K562 (cell line): ENCODE data around the gene SRSF1. TPM values are rescaled to one million over a fixed set of nuclear protein-coding genes. Genes with fewer than 3 reads are reported as not detected.

Source experiments
- BACH1 ChIP-seq: fragments of 200-800 bp; sonication (Bioruptor generic); IDR thresholded peaks from 2 replicates; pipeline ENCODE4 v1.6.1; 2016; ENCODE audit warnings: missing genetic modification characterization, missing compliant biosample characterization
- CBX1 ChIP-seq: sonication (generic); IDR thresholded peaks from 2 replicates; pipeline ENCODE4 v1.6.1; 2016; ENCODE audit warnings: antibody characterized with exemption, low read depth, mild to moderate bottlenecking
- FOXM1 ChIP-seq, 2 experiments: fragments of 450-650 bp in 1 of 2; sonication (generic) in 1 of 2; formaldehyde crosslinking in 1 of 2; IDR thresholded peaks; 2 replicates each; pipeline versions ENCODE4 v1.6.1 to v1.9.0; 2017 to 2022; ENCODE audit warnings: low read depth in 2 of 2, mild to moderate bottlenecking in 2 of 2, missing genetic modification reagents in 1 of 2, moderate library complexity in 1 of 2
- NR2C1 ChIP-seq, 2 experiments: fragments of 450-650 bp; IDR thresholded peaks; 2 replicates each; pipeline ENCODE4 v1.6.1; 2017; ENCODE audit warnings: mild to moderate bottlenecking in 2 of 2, antibody characterized with exemption in 1 of 2, inconsistent platforms in 1 of 2, missing compliant biosample characterization in 1 of 2, missing genetic modification characterization in 1 of 2
- POLR2AphosphoS2 ChIP-seq: IDR thresholded peaks from 2 replicates; pipeline ENCODE4 v1.6.1; 2012; ENCODE audit warnings: low read length, improper control_type of control experiment
- RB1 ChIP-seq: fragments of 450-650 bp; IDR thresholded peaks from 2 replicates; pipeline ENCODE4 v1.6.1; 2017; ENCODE audit warnings: low read depth, mild to moderate bottlenecking
- RBM17 ChIP-seq: fragments of 200-400 bp; formaldehyde crosslinking; IDR thresholded peaks from 2 replicates; pipeline ENCODE4 v1.6.1; 2017; ENCODE audit warnings: low read depth, mild to moderate bottlenecking, low read length, borderline replicate concordance
- TAF9B ChIP-seq: fragments of 450-650 bp; IDR thresholded peaks from 2 replicates; pipeline ENCODE4 v1.6.1; 2018; ENCODE audit warnings: mild to moderate bottlenecking; ENCODE audit not compliant: partially characterized antibody
- ZNF444 ChIP-seq: fragments of 250-450 bp; sonication (Bioruptor Pico); IDR thresholded peaks from 2 replicates; pipeline ENCODE4 v1.4.0; 2020; ENCODE audit warnings: mild to moderate bottlenecking, moderate library complexity
- ZNF584 ChIP-seq: fragments of 200-800 bp; sonication (Bioruptor generic); IDR thresholded peaks from 2 replicates; pipeline ENCODE4 v1.6.1; 2016; ENCODE audit warnings: low read depth, mild to moderate bottlenecking, missing genetic modification characterization, missing compliant biosample characterization
- polyA plus RNA-seq, 8 experiments: library from polyadenylated mRNA; depleted of rRNA in 4 of 8; stranded (reverse) in 5 of 8; unstranded in 3 of 8; fragments of >200 nt; fragmentation: Nextera tagmentation in 2 of 8; fragmentation: Illumina TruSeq in 1 of 8; extraction: Ambion mirVana in 2 of 8; extraction: Trizol in 1 of 8; gene quantifications; 2 replicates each; pipeline versions ENCODE4 v1.2.1 to v1.2.3, GENCODE V29; 2011 to 2014; ENCODE audit warnings: inconsistent platforms in 1 of 8, missing spikeins in 1 of 8
- total RNA-seq, 7 experiments: library from RNA; depleted of rRNA in 6 of 7; stranded (reverse); fragments of >200 nt in 6 of 7; fragmentation: Illumina TruSeq in 2 of 7; extraction: Trizol in 2 of 7; gene quantifications; 2 replicates each; pipeline versions ENCODE4 v1.2.1 to v1.2.3, GENCODE V29; 2011 to 2021; ENCODE audit warnings: low replicate concordance in 1 of 7
- TF ChIP-seq, protein P1 (sequence below): fragments of 450-650 bp; IDR thresholded peaks from one replicate; pipeline ENCODE4 v1.6.1; 2018; ENCODE audit warnings: mild to moderate bottlenecking, moderate library complexity; ENCODE audit not compliant: partially characterized antibody
- TF ChIP-seq, protein P2 (sequence below): fragments of 200-600 bp; sonication (generic); IDR thresholded peaks from one replicate; pipeline ENCODE4 v1.6.1; 2012; ENCODE audit warnings: mild to moderate bottlenecking, low read depth, low read length, inconsistent platforms

The SRSF1 gene
- total and polyA plus RNA-seq, 9 of the 15 experiments (the other 6 are each of a cell fraction or from before 2014, with no cell fraction given), result 77.8 to 559 (median 442) TPM

DNA sequence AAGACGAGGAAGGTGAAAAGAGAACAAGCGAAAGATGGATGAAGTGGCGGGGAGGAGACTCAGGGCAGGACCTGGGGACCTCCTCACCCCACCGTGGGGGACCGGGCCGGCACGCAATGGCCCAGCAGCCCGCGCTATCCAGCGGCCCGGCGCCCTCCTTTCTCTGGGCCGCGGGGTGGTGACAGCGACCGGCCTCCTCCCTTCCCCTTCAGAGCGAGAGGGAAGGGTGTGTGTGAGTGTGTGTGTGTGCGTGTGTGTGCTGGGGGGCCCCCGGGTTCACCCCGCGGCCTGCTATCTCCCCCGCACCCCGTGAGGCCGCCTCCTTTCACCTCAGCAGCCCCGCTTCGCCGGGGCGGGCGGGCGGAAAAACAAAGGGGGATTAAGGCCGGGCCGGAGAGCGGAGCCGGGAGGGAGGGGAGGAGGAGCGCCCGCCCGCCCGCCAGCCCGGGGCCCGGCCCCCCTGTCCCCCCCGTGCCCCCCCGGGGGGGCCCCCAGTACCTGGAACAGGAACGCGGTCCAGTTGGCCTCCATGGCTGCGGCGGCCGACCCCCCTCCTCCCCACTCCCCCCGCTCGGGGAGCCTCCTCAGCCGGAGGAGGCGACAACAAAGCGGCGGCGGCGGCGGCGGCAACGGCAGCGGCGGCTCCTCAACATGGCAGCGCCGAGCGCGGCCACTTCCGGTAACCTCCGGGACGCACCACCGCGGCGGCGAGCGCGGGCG is 19.3 kb downstream of the SRSF1 start, which contains the start of gene VEZF1 (continued):
- no peak for TF ChIP-seq NR2C1 (IDR thresholded peaks at IDR 0.05)
- no peak for TF ChIP-seq NR2C1 (tag; IDR thresholded peaks at IDR 0.05)
- no peak for TF ChIP-seq ZNF584 (CRISPR knock-in tag)
- no peak; the same call in 1 of the 2 replicates for TF ChIP-seq RB1
- TF ChIP-seq BACH1, result no peak
- TF ChIP-seq CBX1, result no peak
- no peak for TF ChIP-seq RBM17
- no peak for TF ChIP-seq TAF9B
- no peak for TF ChIP-seq FOXM1 (IDR thresholded peaks at IDR 0.05; ENCODE audit: low read depth)
- no peak for TF ChIP-seq FOXM1 (CRISPR knock-in tag; IDR thresholded peaks at IDR 0.05; ENCODE audit: low read depth)
- TF ChIP-seq, protein P1, sequence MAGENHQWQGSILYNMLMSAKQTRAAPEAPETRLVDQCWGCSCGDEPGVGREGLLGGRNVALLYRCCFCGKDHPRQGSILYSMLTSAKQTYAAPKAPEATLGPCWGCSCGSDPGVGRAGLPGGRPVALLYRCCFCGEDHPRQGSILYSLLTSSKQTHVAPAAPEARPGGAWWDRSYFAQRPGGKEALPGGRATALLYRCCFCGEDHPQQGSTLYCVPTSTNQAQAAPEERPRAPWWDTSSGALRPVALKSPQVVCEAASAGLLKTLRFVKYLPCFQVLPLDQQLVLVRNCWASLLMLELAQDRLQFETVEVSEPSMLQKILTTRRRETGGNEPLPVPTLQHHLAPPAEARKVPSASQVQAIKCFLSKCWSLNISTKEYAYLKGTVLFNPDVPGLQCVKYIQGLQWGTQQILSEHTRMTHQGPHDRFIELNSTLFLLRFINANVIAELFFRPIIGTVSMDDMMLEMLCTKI, result no peak
- TF ChIP-seq POLR2AphosphoS2, result no peak
- TF ChIP-seq, protein P2, sequence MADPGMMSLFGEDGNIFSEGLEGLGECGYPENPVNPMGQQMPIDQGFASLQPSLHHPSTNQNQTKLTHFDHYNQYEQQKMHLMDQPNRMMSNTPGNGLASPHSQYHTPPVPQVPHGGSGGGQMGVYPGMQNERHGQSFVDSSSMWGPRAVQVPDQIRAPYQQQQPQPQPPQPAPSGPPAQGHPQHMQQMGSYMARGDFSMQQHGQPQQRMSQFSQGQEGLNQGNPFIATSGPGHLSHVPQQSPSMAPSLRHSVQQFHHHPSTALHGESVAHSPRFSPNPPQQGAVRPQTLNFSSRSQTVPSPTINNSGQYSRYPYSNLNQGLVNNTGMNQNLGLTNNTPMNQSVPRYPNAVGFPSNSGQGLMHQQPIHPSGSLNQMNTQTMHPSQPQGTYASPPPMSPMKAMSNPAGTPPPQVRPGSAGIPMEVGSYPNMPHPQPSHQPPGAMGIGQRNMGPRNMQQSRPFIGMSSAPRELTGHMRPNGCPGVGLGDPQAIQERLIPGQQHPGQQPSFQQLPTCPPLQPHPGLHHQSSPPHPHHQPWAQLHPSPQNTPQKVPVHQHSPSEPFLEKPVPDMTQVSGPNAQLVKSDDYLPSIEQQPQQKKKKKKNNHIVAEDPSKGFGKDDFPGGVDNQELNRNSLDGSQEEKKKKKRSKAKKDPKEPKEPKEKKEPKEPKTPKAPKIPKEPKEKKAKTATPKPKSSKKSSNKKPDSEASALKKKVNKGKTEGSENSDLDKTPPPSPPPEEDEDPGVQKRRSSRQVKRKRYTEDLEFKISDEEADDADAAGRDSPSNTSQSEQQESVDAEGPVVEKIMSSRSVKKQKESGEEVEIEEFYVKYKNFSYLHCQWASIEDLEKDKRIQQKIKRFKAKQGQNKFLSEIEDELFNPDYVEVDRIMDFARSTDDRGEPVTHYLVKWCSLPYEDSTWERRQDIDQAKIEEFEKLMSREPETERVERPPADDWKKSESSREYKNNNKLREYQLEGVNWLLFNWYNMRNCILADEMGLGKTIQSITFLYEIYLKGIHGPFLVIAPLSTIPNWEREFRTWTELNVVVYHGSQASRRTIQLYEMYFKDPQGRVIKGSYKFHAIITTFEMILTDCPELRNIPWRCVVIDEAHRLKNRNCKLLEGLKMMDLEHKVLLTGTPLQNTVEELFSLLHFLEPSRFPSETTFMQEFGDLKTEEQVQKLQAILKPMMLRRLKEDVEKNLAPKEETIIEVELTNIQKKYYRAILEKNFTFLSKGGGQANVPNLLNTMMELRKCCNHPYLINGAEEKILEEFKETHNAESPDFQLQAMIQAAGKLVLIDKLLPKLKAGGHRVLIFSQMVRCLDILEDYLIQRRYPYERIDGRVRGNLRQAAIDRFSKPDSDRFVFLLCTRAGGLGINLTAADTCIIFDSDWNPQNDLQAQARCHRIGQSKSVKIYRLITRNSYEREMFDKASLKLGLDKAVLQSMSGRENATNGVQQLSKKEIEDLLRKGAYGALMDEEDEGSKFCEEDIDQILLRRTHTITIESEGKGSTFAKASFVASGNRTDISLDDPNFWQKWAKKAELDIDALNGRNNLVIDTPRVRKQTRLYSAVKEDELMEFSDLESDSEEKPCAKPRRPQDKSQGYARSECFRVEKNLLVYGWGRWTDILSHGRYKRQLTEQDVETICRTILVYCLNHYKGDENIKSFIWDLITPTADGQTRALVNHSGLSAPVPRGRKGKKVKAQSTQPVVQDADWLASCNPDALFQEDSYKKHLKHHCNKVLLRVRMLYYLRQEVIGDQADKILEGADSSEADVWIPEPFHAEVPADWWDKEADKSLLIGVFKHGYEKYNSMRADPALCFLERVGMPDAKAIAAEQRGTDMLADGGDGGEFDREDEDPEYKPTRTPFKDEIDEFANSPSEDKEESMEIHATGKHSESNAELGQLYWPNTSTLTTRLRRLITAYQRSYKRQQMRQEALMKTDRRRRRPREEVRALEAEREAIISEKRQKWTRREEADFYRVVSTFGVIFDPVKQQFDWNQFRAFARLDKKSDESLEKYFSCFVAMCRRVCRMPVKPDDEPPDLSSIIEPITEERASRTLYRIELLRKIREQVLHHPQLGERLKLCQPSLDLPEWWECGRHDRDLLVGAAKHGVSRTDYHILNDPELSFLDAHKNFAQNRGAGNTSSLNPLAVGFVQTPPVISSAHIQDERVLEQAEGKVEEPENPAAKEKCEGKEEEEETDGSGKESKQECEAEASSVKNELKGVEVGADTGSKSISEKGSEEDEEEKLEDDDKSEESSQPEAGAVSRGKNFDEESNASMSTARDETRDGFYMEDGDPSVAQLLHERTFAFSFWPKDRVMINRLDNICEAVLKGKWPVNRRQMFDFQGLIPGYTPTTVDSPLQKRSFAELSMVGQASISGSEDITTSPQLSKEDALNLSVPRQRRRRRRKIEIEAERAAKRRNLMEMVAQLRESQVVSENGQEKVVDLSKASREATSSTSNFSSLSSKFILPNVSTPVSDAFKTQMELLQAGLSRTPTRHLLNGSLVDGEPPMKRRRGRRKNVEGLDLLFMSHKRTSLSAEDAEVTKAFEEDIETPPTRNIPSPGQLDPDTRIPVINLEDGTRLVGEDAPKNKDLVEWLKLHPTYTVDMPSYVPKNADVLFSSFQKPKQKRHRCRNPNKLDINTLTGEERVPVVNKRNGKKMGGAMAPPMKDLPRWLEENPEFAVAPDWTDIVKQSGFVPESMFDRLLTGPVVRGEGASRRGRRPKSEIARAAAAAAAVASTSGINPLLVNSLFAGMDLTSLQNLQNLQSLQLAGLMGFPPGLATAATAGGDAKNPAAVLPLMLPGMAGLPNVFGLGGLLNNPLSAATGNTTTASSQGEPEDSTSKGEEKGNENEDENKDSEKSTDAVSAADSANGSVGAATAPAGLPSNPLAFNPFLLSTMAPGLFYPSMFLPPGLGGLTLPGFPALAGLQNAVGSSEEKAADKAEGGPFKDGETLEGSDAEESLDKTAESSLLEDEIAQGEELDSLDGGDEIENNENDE, result no peak
- TF ChIP-seq ZNF444 (CRISPR knock-in tag), result no peak
